SKM-1 treated with dmso at 0.1 percent for 144 hours (cell line): ENCODE results near the gene MRPL40.
A peak's percentile ranks its signal among the peaks of the same experiment; 100 is the strongest.

Experiments
- DNase-seq: peaks from one replicate; lab custom pipeline; 2025; ENCODE audit not compliant: unreplicated experiment; lab: John Stamatoyannopoulos, UW

Gene MRPL40

GRCh38 chr22:19461506-19461905, 29.2 kb downstream of the MRPL40 start:
- DNase-seq = no peak

GRCh38 chr22:19463008-19463407, 30.7 kb downstream of the MRPL40 start:
- no peak for DNase-seq

- no peak for DNase-seq
Observed at GRCh38 chr22:19463491-19464469, 31.4 kb downstream of the MRPL40 start.

- no peak for DNase-seq
Observed at GRCh38 chr22:19464546-19464945, 32.2 kb downstream of the MRPL40 start.

- DNase-seq = no peak
Observed at GRCh38 chr22:19464975-19465374, 32.6 kb downstream of the MRPL40 start.

GRCh38 chr22:19466126-19466716, 33.9 kb downstream of the MRPL40 start:
- no peak for DNase-seq

- no peak for DNase-seq
Observed at GRCh38 chr22:19466848-19467752, 34.8 kb downstream of the MRPL40 start.

GRCh38 chr22:19467912-19468311, 35.6 kb downstream of the MRPL40 start:
- no peak for DNase-seq

GRCh38 chr22:19469421-19469820, 37.1 kb downstream of the MRPL40 start:
- no peak for DNase-seq

GRCh38 chr22:19470010-19470409, 37.7 kb downstream of the MRPL40 start:
- no peak for DNase-seq

GRCh38 chr22:19471572-19471971, 39.2 kb downstream of the MRPL40 start:
- no peak for DNase-seq

GRCh38 chr22:19472233-19472632, 39.9 kb downstream of the MRPL40 start:
- DNase-seq = no peak

- DNase-seq = no peak
Observed at GRCh38 chr22:19473578-19473977, 41.2 kb downstream of the MRPL40 start.

- no peak for DNase-seq
Observed at GRCh38 chr22:19476023-19476422, 43.7 kb downstream of the MRPL40 start.

- DNase-seq = no peak
Observed at GRCh38 chr22:19477321-19478044, 45.1 kb downstream of the MRPL40 start.

GRCh38 chr22:19478045-19478900, 45.9 kb downstream of the MRPL40 start:
- no peak for DNase-seq

GRCh38 chr22:19478901-19479354, 46.6 kb downstream of the MRPL40 start, which contains the start of gene UFD1:
TSS of gene UFD1 (minus strand) at chr22:19479193. CDS start at chr22:19479085, 108 bp downstream.
- DNase-seq = peak; percentile 68

GRCh38 chr22:19479355-19480172, 47.2 kb downstream of the MRPL40 start, which contains the start of gene CDC45:
TSS of gene CDC45 (plus strand) at chr22:19479920. CDS start at chr22:19479969, 49 bp downstream.
- peak; percentile 98 for DNase-seq
